NB4 (cell line): ENCODE measurements around the gene DPF3.

Experiments
- DNase-seq: peaks from one replicate; pipeline ENCODE4 v3.0.0; 2010; ENCODE audit warnings: low read depth
- H3K4me3 ChIP-seq: one replicate; pipeline ENCODE4 v1.5.1; 2011; ENCODE audit warnings: mild to moderate bottlenecking, low read depth, low read length, moderate library complexity
- CTCF ChIP-seq: IDR thresholded peaks from one replicate; pipeline ENCODE4 v1.5.1; 2012; ENCODE audit warnings: low read depth, low read length
- MAX ChIP-seq: IDR thresholded peaks from 2 replicates; pipeline ENCODE4 v1.6.1; 2011; ENCODE audit warnings: low read depth, low read length
- MYC ChIP-seq: IDR thresholded peaks from 2 replicates; pipeline ENCODE4 v1.6.1; 2011; ENCODE audit warnings: low read depth, low read length
- POLR2A ChIP-seq: IDR thresholded peaks from 2 replicates; pipeline ENCODE4 v1.6.1; 2011; ENCODE audit warnings: mild to moderate bottlenecking; ENCODE audit not compliant: insufficient read length; ENCODE audit errors: extremely low read depth

The DPF3 gene

GRCh38 chr14:72763892-72764291 is 130.0 kb downstream of the DPF3 start:
- DNase-seq = no peak
- TF ChIP-seq MYC (no peak), MAX (no peak), POLR2A (no peak), CTCF (no peak)
- no peak overlapping the region for H3K4me3 ChIP-seq

- H3K4me3 ChIP-seq = no peak overlapping the region
- DNase-seq = no peak
- TF ChIP-seq CTCF (no peak), MAX (no peak), POLR2A (no peak), MYC (no peak)
These were observed 134.2 kb downstream of the DPF3 start for GRCh38 chr14:72759670-72760069.

- TF ChIP-seq POLR2A (no peak), MAX (no peak), CTCF (no peak), MYC (no peak)
These were observed 134.9 kb downstream of the DPF3 start for GRCh38 chr14:72758993-72759392.

GRCh38 chr14:72758420-72758819 is 135.5 kb downstream of the DPF3 start:
- DNase-seq = no peak
- no peak overlapping the region for H3K4me3 ChIP-seq
- TF ChIP-seq CTCF (no peak), MAX (no peak), POLR2A (no peak), MYC (no peak)

More at GRCh38 chr14:72758993-72759392, 134.9 kb downstream of the DPF3 start:
- DNase-seq = no peak
- H3K4me3 ChIP-seq = no peak overlapping the region

- TF ChIP-seq MYC = no peak
- no peak for TF ChIP-seq MAX
- no peak for TF ChIP-seq CTCF
- TF ChIP-seq POLR2A = no peak
- DNase-seq = no peak
These were observed 136.9 kb downstream of the DPF3 start for GRCh38 chr14:72756967-72757366.

GRCh38 chr14:72755766-72756165 is 138.1 kb downstream of the DPF3 start:
- H3K4me3 ChIP-seq = no peak overlapping the region
- TF ChIP-seq MYC (no peak), POLR2A (no peak), MAX (no peak), CTCF (no peak)
- no peak for DNase-seq

More at GRCh38 chr14:72756967-72757366, 136.9 kb downstream of the DPF3 start:
- no peak overlapping the region for H3K4me3 ChIP-seq
